H9 (cell line): ENCODE results near the gene RSBN1. TPM values are rescaled to one million over a fixed set of nuclear protein-coding genes. Genes with fewer than 3 reads are reported as not detected.

Source experiments
- DNase-seq: peaks from one replicate; pipeline ENCODE4 v3.0.0-alpha.2; 2017
- H2AFZ ChIP-seq: one replicate; pipeline ENCODE4 v1.6.1; 2013; ENCODE audit warnings: mild to moderate bottlenecking, low read length, control low read depth, moderate library complexity
- H2AK5ac ChIP-seq: 2 replicates; pipeline ENCODE4 v1.6.1; 2013; ENCODE audit warnings: low read length, control low read depth, mixed read lengths; ENCODE audit not compliant: insufficient read length
- H2BK120ac ChIP-seq: one replicate; pipeline ENCODE4 v1.6.1; 2013; ENCODE audit warnings: low read depth, mild to moderate bottlenecking, low read length, control low read depth, inconsistent platforms; ENCODE audit not compliant: poor library complexity, severe bottlenecking
- H2BK12ac ChIP-seq: 2 replicates; pipeline ENCODE4 v1.6.1; 2013; ENCODE audit warnings: low read length, control low read depth, mixed read lengths, low read depth; ENCODE audit not compliant: insufficient read length
- H2BK15ac ChIP-seq: 2 replicates; pipeline ENCODE4 v1.6.1; 2013; ENCODE audit warnings: low read depth, low read length, control low read depth
- H2BK20ac ChIP-seq: one replicate; pipeline ENCODE4 v1.6.1; 2013; ENCODE audit warnings: low read depth, mild to moderate bottlenecking, low read length, control low read depth, inconsistent platforms; ENCODE audit not compliant: poor library complexity, severe bottlenecking
- H2BK5ac ChIP-seq: 2 replicates; pipeline ENCODE4 v1.6.1; 2013; ENCODE audit warnings: low read length, control low read depth, mixed read lengths; ENCODE audit not compliant: insufficient read length
- H3K14ac ChIP-seq: 2 replicates; pipeline ENCODE4 v1.6.1; 2013; ENCODE audit warnings: low read length, control low read depth; ENCODE audit not compliant: insufficient read depth
- H3K18ac ChIP-seq: 2 replicates; pipeline ENCODE4 v1.6.1; 2013; ENCODE audit warnings: low read depth, mild to moderate bottlenecking, mixed read lengths, low read length, control low read depth; ENCODE audit not compliant: insufficient read length
- H3K23ac ChIP-seq: 2 replicates; pipeline ENCODE4 v1.6.1; 2013; ENCODE audit warnings: low read length, control low read depth, mixed read lengths, low read depth; ENCODE audit not compliant: insufficient read length
- H3K23me2 ChIP-seq: 2 replicates; pipeline ENCODE4 v1.6.1; 2013; ENCODE audit warnings: low read depth, mild to moderate bottlenecking, mixed read lengths, low read length, control low read depth; ENCODE audit not compliant: insufficient read length, poor library complexity, severe bottlenecking
- H3K27ac ChIP-seq: 2 replicates; pipeline ENCODE4 v1.5.1; 2013; ENCODE audit warnings: low read length, control low read depth, mixed read lengths, low read depth; ENCODE audit not compliant: insufficient read length
- H3K27me3 ChIP-seq: 2 replicates; pipeline ENCODE4 v1.6.1; 2013; ENCODE audit warnings: low read length, control low read depth, inconsistent platforms; ENCODE audit not compliant: insufficient read depth
- H3K4ac ChIP-seq: 2 replicates; pipeline ENCODE4 v1.6.1; 2013; ENCODE audit warnings: low read depth, mild to moderate bottlenecking, control low read depth, inconsistent platforms, low read length, moderate library complexity
- H3K4me1 ChIP-seq: 2 replicates; pipeline ENCODE4 v1.6.1; 2013; ENCODE audit warnings: low read length, control low read depth, inconsistent platforms; ENCODE audit not compliant: insufficient read depth
- H3K4me2 ChIP-seq: 2 replicates; pipeline ENCODE4 v1.6.1; 2013; ENCODE audit warnings: low read length, control low read depth, mixed read lengths; ENCODE audit not compliant: insufficient read length, insufficient read depth
- H3K56ac ChIP-seq: 2 replicates; pipeline ENCODE4 v1.6.1; 2013; ENCODE audit warnings: low read depth, mild to moderate bottlenecking, mixed read lengths, low read length, control low read depth; ENCODE audit not compliant: insufficient read length
- H3K79me1 ChIP-seq: 2 replicates; pipeline ENCODE4 v1.6.1; 2013; ENCODE audit warnings: low read depth, mild to moderate bottlenecking, moderate library complexity, low read length, control low read depth, inconsistent platforms; ENCODE audit not compliant: insufficient read depth, poor library complexity, severe bottlenecking
- H3K79me2 ChIP-seq: 2 replicates; pipeline ENCODE4 v1.6.1; 2013; ENCODE audit warnings: low read length, control low read depth, inconsistent platforms; ENCODE audit not compliant: insufficient read depth
- H3K9ac ChIP-seq: 2 replicates; pipeline ENCODE4 v1.6.1; 2013; ENCODE audit warnings: low read length, control low read depth, mixed read lengths; ENCODE audit not compliant: insufficient read length; ENCODE audit errors: extremely low read depth
- H3K9me3 ChIP-seq: one replicate; pipeline ENCODE4 v1.6.1; 2013; ENCODE audit warnings: low read depth, low read length, inconsistent platforms; ENCODE audit not compliant: control insufficient read depth
- H3T11ph ChIP-seq: one replicate; pipeline ENCODE4 v1.6.1; 2013; ENCODE audit warnings: mild to moderate bottlenecking, low read length, control low read depth, inconsistent platforms
- H4K20me1 ChIP-seq: one replicate; pipeline ENCODE4 v1.6.1; 2013; ENCODE audit not compliant: control insufficient read depth, insufficient read length, insufficient read depth
- H4K5ac ChIP-seq: 2 replicates; pipeline ENCODE4 v1.6.1; 2013; ENCODE audit warnings: low read depth, mild to moderate bottlenecking, mixed read lengths, low read length, control low read depth; ENCODE audit not compliant: insufficient read length
- H4K8ac ChIP-seq: replicated peaks from 2 replicates; pipeline ENCODE4 v1.6.1; 2013; ENCODE audit warnings: low read length, control low read depth, mixed read lengths, low read depth; ENCODE audit not compliant: insufficient read length
- H4K91ac ChIP-seq: 2 replicates; pipeline ENCODE4 v1.6.1; 2013; ENCODE audit warnings: low read depth, mild to moderate bottlenecking, moderate library complexity, mixed read lengths, low read length, control low read depth; ENCODE audit not compliant: insufficient read length
- H3K27ac Mint-ChIP-seq, 3 experiments: 2 replicates in 2 of 3; 3 replicates in 1 of 3; pipeline ENCODE4 v1.8.0; 2020 to 2021; ENCODE audit warnings: mixed read lengths in 3 of 3, mild to moderate bottlenecking in 1 of 3, moderate library complexity in 1 of 3
- H3K27me3 Mint-ChIP-seq: 2 replicates; pipeline ENCODE4 v1.8.0; 2021; ENCODE audit warnings: low read depth, mild to moderate bottlenecking, moderate library complexity, mixed read lengths
- H3K36me3 Mint-ChIP-seq, 3 experiments: 2 replicates in 2 of 3; 3 replicates in 1 of 3; pipeline ENCODE4 v1.8.0; 2020 to 2021; ENCODE audit warnings: low read depth in 3 of 3, mixed read lengths in 3 of 3; ENCODE audit not compliant: insufficient read depth in 1 of 3
- H3K4me1 Mint-ChIP-seq, 2 experiments: 2 replicates each; pipeline ENCODE4 v1.8.0; 2020; ENCODE audit warnings: mixed read lengths in 2 of 2
- H3K4me3 Mint-ChIP-seq, 2 experiments: 2 replicates in 1 of 2; 3 replicates in 1 of 2; pipeline ENCODE4 v1.8.0; 2020 to 2021; ENCODE audit warnings: mild to moderate bottlenecking in 2 of 2, mixed read lengths in 2 of 2, moderate library complexity in 1 of 2
- H3K9me3 Mint-ChIP-seq, 2 experiments: 2 replicates in 1 of 2; 3 replicates in 1 of 2; pipeline ENCODE4 v1.8.0; 2020; ENCODE audit warnings: mild to moderate bottlenecking in 2 of 2, mixed read lengths in 2 of 2, moderate library complexity in 1 of 2
- WGBS: extraction: QIAGEN DNeasy Blood & Tissue Kit; methylation state at CpG from one replicate; pipeline ENCODE4 v1.1.7; 2013; ENCODE audit warnings: missing lambda C conversion rate, low lambda C conversion rate, mixed read lengths; ENCODE audit not compliant: insufficient read length; ENCODE audit errors: extremely low coverage; 5-methylcytosine and 5-hydroxymethylcytosine counted together
- total RNA-seq: library from RNA; stranded (reverse); gene quantifications from 2 replicates; pipeline ENCODE4 v1.2.1, GENCODE V29; 2021
- TF ChIP-seq, protein P1 (sequence below): fragments of 200-600 bp; sonication (generic); conservative IDR thresholded peaks from 3 replicates; pipeline ENCODE4 v1.8.0; 2021; ENCODE audit warnings: antibody characterized with exemption, mild to moderate bottlenecking

Gene RSBN1
- total RNA-seq, 1 experiment from 2014 or later: 11.0 TPM

DNA sequence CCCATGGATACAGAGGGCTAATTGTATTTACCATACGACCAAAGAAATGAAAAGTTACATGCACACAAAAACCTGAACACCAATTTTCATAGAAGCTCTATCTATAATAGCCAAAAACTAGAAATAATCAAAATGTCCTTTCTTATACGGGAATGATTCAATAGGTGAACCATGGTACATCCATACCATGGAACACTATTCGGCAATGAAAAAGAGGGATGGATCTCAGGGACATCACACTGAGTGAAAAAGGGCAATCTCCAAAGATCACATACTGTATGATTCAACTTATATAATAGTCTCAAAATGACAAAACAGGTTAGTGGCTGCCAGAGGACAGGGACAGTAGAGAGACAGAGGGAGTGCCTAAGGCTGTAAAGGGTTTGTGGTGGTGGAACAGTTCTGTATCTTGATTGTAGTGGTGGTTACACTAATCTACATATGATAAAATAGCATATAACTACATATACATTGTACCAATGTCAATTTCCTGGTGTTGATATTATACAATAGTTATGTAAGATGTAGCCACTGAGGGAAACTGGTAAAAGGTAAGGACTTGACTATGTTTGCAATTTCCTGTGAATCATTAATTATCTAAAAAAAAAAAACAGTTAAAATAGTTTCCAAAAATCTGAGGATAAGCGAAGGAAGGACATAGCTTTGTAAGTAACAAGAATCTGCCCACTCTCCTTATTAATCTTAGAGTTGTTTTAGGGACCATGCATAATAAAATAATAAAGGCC, 3.7 kb downstream of the RSBN1 start:
- Histone ChIP-seq H4K91ac (no peak overlapping the region), H3K4me1 (no peaks in the 10 kb centered on the region), H3K23ac (no peak overlapping the region), H2BK12ac (no peak overlapping the region), H3K9me3 (no peaks in the 10 kb centered on the region), H3K4ac (no peak overlapping the region), H3K27me3 (no peaks in the 10 kb centered on the region), H2AK5ac (no peak overlapping the region), H3K9ac (no peak overlapping the region), H3K79me2 (peaks cover 24% of the 10 kb centered on the region; the same call in 1 of the 2 replicates), H2BK20ac (no peak overlapping the region), H3K23me2 (no peaks in the 10 kb centered on the region), H2BK5ac (no peak overlapping the region), H3K79me1 (peaks cover 4% of the 10 kb centered on the region), H3K14ac (no peak overlapping the region), H2AFZ (no peak overlapping the region), H4K20me1 (no peaks in the 10 kb centered on the region), H2BK15ac (no peak overlapping the region), H4K5ac (no peak overlapping the region), H4K8ac (no peak overlapping the region), H2BK120ac (no peak overlapping the region), H3T11ph (no peak overlapping the region), H3K56ac (no peak overlapping the region), H3K18ac (no peak overlapping the region), H3K4me2 (no peak overlapping the region), H3K27ac (no peak overlapping the region)
- peaks cover 21 to 31% of the 10 kb centered on the region in 2 experiments for H3K4me1 Mint-ChIP-seq
- 0 out of 5 replicates have a peak, but pooled peaks cover 0 to 3% of the 10 kb centered on the region in 2 experiments for H3K9me3 Mint-ChIP-seq
- TF ChIP-seq, protein P1, sequence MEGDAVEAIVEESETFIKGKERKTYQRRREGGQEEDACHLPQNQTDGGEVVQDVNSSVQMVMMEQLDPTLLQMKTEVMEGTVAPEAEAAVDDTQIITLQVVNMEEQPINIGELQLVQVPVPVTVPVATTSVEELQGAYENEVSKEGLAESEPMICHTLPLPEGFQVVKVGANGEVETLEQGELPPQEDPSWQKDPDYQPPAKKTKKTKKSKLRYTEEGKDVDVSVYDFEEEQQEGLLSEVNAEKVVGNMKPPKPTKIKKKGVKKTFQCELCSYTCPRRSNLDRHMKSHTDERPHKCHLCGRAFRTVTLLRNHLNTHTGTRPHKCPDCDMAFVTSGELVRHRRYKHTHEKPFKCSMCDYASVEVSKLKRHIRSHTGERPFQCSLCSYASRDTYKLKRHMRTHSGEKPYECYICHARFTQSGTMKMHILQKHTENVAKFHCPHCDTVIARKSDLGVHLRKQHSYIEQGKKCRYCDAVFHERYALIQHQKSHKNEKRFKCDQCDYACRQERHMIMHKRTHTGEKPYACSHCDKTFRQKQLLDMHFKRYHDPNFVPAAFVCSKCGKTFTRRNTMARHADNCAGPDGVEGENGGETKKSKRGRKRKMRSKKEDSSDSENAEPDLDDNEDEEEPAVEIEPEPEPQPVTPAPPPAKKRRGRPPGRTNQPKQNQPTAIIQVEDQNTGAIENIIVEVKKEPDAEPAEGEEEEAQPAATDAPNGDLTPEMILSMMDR: no peak
- WGBS: no CpG with 5 or more reads among the region's 4 CpGs
- H3K36me3 Mint-ChIP-seq: peaks cover 5 to 16% (median 11%) of the 10 kb centered on the region in 3 experiments
- no peak for DNase-seq
- no peak overlapping the region for H3K27ac Mint-ChIP-seq
- H3K27me3 Mint-ChIP-seq: no peaks in the 10 kb centered on the region
- no peak overlapping the region; a peak in 1 of 5 replicates for H3K4me3 Mint-ChIP-seq
